22Rv1 (cell line): ENCODE measurements around the gene SAMSN1.

Experiments used
- CTCF ChIP-seq: fragments of 450-650 bp; IDR thresholded peaks from 2 replicates; pipeline ENCODE4 v1.5.1; 2017; ENCODE audit warnings: mild to moderate bottlenecking
- ZFX ChIP-seq: fragments of 450-650 bp; IDR thresholded peaks from 2 replicates; pipeline ENCODE4 v1.6.1; 2017; ENCODE audit warnings: antibody characterized with exemption, borderline replicate concordance

- TF ChIP-seq CTCF (no peak), ZFX (no peak)
These were observed 10.4 kb downstream of the SAMSN1 start for GRCh38 chr21:14535702-14536101.
